Hypothalamus (tissue), 51 donors: ENCODE results near the gene POLD2.
"Not testable (repeated sequence)": the region's sequence is repeated elsewhere in the genome, so short reads cannot be mapped to it uniquely, and the experiment has no call there.

Experiments used
- DNase-seq, 51 donors: peaks; one replicate each; lab custom pipeline; 2025; lab: John Stamatoyannopoulos, UW

Gene POLD2

DNA sequence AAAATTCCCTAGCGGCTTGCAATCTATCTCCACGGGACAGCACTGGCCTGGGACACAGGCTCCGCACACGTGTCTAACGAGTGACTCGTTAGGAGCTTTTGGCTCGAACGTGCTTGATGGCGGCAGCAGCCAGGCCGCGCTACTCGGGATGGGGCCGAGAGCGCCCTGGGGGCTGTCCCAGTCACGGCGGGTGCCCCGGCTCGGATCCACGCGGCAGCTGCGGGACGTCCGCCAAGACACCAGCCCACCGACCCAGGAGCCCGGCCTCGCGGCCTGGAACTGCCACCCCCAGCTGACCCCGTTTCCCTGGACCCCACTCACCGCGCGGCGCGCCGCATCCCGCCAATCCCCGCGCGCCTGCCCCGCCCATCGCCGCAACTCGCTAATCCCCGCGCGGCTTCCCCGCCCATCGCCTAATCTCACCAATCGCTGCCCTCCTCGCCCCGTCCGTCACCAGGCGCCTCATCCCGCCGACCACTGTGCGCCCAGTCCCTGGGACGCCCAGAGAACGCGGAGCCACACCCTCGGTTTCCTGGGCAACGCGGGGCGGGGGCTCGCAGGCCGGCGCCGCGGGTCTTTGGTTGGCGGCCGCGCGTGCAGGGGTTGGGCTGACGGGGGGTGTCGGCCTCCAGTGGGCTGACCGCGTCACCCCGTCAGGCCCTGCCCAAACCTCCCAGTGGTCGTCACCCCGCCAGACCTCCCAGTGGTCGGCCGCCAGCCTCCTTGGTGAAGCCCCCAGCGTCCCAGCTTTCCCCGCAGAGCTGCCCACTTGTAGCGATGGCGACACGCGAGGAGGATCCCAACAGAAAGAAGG, at the start of gene POLD2:
Gene POLD2 (minus strand): TSS at position 359 of the 814 bp plus-strand sequence. CDS start 1,495 bp downstream, outside the sequence.
- peak; percentile 45 to 99 (median 97) for DNase-seq

- no peak for DNase-seq
Observed at GRCh38 chr7:44172803-44173424, 49.6 kb upstream of the POLD2 start.

DNA sequence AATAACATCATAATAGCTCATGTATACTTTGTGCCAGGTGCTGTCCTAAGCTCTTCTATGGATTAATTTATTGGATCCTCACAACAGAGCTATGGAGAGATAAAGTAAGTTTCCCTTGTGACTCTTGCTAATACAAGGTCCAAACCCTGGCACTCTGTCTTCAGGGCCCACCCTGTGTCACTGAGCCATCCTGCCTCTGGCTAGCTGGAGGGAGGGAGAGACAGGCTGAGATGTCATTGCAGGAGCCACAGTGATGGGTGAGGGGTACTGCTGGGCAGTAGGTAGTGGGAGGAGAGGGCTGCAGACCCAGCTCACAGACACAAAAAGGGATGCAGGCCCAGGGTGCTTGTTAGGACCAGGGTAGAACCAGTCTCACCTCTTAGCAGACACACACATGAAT, 49.0 kb upstream of the POLD2 start:
- DNase-seq: no peak

GRCh38 chr7:44171901-44172300, 48.6 kb upstream of the POLD2 start:
- not testable (repeated sequence) for DNase-seq

- DNase-seq: no peak
Observed at GRCh38 chr7:44167920-44168319, 44.6 kb upstream of the POLD2 start.

DNA sequence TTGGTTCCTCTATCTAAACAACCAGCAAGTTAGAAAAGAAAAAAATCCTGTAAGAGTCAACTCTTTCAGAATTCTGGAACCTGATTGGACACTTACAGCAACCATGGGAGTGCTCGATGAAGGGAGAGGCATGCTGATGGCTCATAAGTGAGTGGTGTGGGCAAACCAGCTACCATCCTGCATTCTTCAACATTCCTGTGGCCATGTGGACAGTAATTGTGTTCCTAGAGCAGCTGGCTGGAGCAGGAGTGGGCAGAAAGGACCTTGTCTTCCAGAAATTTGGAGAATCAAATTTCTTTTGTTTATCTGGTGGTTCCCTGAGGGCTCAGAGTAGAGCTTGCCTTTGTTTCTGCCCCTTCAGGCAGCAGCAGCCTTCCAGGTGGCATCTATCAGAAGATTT, 40.2 kb upstream of the POLD2 start:
- no peak for DNase-seq

DNA sequence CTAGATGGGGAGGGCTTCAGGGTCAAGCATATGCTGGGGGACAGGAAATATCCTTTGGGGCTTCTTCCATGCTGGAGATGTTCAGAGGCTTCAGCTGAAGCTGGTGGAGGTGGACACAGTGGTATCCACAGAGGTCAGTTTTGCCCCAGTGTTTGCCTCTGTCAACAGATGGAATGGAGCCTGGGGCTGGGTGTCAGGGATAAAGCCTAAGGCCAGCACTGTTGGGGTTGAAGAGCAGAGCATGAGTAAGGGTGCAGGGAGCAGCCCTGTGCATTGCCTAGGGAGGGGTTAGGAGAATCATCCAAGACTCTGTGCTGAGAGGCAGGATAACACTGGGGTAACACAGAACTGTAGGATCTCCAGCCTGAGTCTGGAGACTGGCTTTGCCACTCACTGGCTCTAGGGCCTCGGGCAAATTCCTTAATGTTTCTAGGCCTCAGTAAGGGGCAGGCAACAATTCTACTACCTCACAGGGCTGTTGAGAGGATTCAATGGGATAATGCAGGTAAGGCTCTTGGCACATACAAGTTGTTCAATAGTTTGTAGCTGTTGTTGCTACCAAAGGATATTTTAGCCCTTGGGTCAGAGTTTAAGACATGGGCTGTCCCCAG, 39.5 kb upstream of the POLD2 start:
- DNase-seq: no peak

DNA sequence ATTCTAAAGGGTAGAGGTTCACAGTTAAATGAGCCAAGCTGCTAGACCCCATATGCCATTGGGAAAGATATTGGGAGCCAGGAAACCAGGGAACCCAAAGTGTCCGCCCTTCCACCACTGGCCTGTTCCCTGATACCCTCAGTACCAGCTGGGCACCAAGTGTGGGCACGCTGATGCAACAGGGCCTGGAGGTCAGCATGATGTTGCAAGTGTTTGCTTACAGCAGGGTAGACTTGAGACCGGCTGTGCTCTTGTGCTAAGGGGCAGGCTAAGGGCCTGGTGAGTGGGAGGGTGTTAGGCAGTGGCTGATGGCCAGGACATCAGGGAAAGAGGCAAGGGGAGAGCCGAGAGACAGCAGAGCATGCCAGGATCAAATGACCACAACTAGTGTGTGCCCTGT, 38.8 kb upstream of the POLD2 start:
- DNase-seq: no peak

- no peak for DNase-seq
Observed at GRCh38 chr7:44161371-44161770, 38.0 kb upstream of the POLD2 start.

DNA sequence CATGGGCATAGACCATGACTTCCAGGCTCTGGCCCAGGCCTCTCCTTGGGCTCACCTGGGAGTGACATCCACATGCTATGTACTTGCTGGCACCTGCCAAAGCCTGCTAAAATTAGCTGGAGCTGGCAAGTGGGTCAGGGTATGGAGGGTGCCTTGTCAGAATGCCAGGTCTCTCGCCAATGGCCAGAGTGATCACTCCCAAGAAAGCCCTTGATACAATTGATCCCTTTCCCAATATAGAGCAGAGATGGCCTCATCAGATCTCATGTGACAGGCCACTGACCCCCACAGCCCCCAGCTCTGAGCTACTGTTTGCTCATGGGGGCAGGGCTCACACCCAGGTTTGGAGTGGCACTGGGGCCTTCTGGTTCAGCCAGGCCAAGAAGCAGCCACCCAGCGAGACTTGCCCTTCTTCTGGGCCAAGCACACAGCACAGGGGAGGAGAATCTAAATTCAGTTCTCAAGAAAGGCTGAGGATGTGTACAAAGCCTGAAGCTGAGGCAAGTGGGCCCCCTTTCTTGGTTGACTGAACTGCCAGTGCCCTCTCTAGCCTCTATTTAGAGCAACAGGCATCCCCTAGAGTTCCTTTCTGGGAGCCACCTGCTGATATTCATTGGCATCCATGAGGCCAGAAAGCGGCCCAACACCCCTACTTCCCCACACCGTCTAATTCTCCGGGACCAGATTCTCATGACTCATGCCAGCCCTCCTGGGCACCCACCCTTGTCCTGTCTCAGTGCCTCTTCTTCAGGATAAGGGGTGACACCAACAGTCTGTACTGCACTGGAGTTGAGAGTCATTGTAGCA, 36.7 kb upstream of the POLD2 start:
- no peak for DNase-seq

GRCh38 chr7:44158873-44159631, 35.7 kb upstream of the POLD2 start:
- peak in 25 of 51 donors; percentile 12 to 68 (median 43) for DNase-seq

DNA sequence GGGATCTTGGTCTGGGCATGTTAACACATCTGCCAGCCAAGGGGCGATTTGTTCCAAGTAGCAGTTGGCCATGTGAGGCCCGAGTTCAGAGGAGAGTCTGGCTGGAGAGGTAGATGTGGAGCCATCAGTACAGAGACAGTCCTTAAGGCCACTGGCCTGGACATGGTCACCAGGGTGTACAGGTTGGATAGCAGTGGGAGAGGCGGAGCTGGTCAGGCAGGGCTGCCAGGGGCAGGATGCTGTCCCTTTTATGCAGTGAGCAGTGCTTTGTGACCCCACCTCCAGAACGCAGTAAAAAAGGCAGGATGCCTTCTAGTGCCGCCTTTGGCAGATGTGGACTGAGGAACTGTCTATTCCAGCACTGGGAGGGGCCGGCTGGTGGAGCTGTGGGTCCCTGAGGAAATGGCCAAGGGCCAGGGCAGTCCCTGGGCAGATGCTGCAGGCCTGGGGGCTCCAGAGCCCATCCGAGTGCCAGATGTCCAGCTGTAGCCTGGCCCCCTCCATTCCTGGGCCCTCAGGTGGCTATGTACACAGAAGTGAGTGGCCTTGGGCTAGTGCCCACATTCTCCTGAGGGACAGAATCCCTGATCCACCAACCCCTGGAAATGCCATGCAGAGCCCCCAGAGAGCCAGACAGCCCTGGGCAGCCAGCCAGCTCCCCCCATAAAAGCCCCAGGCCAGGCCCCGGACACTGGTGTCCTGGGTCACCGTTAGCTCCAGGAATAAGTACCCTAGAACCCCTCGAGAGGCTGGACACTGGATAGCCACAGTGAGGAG, 34.9 kb upstream of the POLD2 start:
- no peak for DNase-seq

DNA sequence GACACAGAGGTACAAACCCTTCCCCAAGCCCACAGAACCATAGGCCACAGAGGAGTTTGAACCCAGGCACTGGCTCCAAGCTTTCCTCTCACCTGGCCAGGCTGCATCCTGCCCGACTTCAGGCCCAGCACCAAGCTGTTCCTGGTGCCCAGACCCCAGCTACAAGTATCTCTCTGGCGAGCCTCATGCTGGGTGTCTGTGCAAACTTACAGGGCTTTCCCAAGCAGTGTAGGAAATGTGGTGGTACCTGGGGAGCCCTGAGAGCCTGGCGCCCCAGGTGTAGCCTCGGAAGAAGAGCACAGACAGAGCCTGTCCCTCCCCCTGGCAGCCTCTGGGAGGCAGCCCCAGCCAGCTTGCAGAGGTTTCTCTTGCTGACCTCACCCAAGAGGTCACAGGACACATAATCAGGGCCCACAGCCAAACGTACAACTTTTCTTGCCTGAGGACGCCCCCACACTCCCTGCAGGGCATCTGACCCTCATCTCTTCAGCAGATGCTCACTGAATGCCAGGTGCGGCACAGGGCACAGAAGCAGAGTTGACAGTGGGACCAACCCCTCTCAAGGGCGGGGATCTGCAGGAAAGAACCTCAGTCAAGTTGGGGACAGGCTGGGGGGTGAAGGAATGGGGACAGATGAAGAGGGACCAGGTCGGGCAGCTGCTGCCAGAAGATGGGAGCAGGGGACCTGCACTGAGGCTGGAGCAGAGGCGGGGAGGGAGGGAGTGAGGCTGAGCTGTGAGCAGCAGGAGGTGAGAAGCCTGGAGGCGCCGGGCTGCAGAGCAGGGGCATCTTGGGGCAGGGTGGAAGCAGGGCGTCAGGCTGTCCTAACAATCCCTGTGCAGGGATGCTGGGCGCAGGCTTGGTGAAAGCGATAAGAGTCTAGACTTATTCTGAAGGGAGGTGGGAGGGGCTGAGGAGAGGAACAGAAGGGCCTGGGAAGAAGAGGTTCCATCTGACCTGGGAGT, 34.0 kb upstream of the POLD2 start:
- DNase-seq: no peak

DNA sequence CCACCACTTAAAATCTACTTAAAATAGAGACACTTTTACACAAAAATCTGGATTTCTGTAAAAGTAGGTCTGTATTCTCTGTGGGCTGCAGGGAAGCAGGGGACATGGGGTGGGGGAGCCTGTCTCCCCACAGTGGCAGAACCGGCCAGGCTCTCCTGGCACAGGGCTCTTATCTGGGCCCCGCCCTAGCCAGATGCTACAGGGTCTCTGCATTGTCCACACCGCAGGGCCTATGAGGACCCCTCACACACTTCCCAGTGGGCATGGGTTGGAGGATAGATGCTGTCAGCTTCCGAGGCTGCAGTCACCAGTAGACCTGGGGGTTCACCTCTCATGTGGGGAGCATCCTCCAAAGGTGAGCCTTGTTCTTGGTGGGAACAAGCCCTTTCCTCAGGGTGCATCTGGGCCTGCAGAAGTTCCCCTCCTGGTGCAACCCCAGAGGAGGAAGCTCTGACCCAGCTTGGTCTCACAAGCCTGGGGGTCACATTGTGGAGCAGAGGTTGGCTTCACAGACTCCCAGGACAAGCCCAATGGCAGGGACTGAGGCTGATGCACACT, 33.2 kb upstream of the POLD2 start:
- DNase-seq: no peak

- no peak for DNase-seq
Observed at GRCh38 chr7:44155191-44156185, 32.1 kb upstream of the POLD2 start.

DNA sequence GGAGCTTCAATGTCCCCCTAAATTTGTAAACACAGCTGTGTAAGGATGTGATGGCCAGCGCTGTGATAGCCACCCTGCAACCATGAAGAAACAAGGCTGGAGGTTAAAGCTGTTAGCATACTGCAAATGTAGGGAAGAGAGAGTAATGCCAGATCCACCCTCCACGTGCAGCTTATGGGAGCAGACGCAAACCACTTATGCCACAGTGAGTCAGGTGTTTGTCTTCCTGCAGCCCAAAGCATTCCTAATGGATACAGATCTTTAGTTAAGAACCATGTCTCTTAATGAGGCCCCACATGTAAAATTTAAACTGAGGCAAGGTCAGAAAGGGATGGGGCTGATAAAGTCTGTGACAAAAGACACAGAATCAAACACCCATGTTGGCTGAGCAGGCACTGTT, 31.4 kb upstream of the POLD2 start:
- DNase-seq: no peak

DNA sequence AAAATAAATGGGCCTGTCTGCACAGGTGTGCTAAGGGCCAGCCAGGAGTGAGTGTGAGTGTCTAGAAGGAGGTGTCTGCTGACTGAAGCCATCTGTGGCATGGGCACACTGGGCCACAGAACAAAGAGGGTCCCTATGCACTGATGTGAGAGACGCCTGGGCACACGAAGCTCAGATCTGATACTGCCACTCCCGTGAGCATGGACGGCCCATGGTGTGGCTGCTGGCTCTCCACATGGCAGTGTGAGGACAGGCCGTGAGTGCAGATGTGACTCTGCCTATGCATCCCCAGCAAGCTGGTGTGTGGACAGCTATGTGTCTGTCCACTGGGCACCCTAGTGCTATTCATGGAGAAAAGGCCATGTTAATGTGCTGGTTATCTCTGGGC, 30.6 kb upstream of the POLD2 start:
- DNase-seq: no peak
